ENCODE measurements around the gene CNTN1.

CNTN1 gene

GRCh38 chr12:40691913-40692764 lies at the start of gene CNTN1:
Gene CNTN1 (plus strand): TSS chr12:40692439.
- DNase-seq: no peak

DNA sequence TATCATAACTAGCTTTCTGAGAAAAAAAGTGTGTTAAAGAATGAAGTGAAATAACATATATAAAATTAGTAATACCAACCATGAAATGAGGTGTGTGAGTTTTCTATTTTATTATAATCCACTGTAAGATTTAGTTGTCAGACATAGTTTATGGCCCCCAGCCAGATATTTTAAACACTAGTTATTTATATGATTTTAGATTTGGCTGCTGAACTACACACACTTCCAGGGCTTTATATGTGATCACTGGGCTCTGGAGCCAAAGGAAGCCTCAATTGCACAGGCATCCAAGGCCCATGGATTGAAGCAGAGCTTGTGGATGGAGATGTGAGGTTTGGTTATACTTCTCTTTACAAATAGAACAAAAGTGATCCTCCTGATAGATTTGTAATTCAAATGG lies 48.7 kb upstream of the CNTN1 start:
- no peak for DNase-seq

GRCh38 chr12:40643976-40644375 lies 48.3 kb upstream of the CNTN1 start:
- no peak for DNase-seq

DNA sequence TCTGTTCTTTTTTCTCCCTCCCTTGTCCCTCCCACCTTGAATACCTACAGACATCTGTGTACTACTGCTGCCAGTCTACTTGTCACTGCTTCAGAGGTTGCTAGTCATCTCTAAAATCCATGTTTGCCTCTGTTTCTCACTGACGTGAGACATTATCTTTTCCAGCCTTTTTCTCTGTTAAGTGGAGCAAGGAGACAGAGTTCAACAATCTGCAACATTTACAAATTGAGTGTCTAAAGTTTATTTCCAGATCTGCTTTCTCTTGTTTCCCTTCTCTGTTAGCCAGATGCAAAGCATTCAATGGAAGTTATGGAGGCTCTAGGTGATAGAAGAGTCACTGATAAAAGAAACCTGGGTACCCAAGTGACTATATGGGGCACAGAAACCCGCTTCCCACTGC lies 47.5 kb upstream of the CNTN1 start:
- DNase-seq: no peak

- no peak for DNase-seq
Measured at GRCh38 chr12:40645361-40645760, 46.9 kb upstream of the CNTN1 start.

- DNase-seq: no peak
Measured at GRCh38 chr12:40646456-40646855, 45.8 kb upstream of the CNTN1 start.

DNA sequence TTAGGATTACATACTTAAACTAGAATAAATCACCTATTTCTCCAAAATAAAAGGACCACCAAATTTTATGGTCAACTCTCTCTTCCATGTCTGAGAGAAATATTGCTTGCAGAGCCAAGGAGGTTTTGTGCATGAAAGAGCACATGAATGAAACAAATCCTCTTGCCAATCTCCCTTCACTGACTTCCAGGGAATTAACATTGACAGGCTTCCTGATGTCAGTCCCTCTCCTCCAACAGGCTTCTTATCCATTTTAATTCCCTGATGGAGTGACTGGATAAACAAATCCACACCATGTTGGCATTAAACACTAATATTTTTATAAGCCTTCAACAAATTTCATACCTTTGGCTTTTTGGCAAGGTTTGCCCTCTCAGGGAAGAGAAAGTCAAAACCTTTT lies 45.3 kb upstream of the CNTN1 start:
- DNase-seq: no peak

DNA sequence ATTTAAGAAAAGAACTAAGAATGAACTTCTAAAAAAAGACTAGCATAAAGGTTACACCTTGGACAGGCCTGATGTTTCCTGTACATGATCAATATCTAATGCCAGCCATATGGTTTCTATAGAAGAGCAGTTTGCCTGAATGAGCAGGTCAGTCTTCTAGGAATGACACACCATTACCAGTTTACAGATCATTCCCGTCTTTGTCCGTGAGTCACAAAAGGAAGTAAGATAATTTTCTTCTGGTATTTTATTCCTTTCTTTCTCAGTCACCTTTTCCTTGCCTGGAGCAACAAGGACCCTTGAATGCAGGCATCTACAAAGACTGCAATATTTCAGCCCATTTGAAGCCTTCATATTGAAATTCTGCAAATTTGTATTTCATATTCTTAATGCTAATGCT lies 44.6 kb upstream of the CNTN1 start:
- DNase-seq: no peak

DNA sequence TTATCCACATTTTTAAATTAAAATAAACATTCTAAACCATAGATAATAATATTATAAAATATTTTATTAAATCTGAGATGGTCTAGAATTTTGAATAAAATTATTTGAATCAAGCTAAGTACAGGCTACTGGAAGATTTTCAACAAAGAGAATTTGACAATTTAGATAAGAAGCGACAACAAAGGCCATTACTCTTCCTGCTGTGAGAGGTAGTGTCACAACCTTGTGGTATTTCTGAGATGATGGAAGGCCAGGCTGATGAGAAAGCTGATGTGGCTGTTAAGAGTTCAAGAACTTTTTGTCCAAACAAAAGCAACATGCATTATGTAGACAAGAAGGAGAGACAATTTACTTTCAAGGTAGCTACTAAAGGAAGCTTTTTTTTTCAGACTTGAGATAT lies 43.7 kb upstream of the CNTN1 start:
- no peak for DNase-seq

- no peak for DNase-seq
Measured at GRCh38 chr12:40650038-40650704, 42.1 kb upstream of the CNTN1 start.

- DNase-seq: no peak
Measured at GRCh38 chr12:40655451-40655850, 36.8 kb upstream of the CNTN1 start.

DNA sequence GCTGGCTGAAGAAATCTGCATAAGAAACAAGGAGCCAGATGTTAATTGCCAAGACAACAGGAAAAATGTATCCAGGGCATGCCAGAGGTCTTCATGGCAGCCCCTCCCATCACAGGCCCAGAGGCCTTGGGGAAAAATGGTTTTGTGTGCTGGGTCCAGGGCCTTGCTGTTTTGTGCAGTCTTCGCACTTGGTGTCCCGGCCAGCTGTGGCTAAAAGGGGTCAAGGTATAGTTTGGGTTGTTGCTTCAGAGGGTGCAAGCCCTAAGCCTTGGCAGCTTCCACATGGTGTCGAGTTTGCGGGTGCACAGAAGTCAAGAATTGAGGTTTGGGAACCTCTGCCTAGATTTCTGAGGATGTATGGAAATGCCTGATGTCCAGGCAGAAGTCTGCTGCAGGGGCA lies 29.9 kb upstream of the CNTN1 start:
- DNase-seq: no peak

DNA sequence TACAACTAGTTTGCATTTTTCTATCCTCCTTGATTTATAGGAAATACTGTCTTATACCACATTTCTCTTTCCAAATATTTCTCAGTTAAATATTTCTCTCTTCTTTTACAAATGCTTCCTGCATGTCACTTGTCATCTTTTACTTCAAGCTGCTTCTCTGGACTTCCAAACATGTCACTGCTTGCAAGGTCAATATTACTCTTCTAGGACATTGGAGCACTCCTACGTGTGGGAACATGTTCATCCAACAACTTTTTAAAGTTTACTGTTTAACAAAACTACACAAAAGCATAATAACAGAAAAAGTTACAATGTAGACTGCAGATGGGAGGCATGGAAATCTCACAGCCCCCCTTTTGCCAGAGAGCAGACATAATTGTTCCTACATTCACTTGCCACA lies 28.5 kb upstream of the CNTN1 start:
- DNase-seq: no peak

DNA sequence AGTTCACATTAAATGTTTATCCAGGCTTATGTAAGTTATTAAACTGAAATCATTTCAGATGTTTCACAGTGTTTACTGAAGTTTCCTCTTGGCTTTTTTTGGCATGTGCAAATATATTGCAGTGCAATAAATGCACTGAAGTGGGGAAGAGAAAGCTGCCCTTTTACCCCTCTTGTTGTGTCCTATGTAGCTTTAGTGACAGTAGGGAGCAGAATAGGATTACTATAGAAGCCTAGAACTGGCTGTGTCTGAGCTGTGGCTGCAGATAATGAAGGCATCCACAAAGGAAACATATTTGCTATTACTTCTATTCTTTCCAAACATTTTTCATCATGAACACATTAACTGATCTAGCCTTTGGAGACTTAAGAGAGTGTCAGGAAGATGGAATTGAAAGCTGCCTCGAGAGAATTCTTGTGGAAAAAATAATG lies 24.1 kb upstream of the CNTN1 start:
- DNase-seq: no peak

DNA sequence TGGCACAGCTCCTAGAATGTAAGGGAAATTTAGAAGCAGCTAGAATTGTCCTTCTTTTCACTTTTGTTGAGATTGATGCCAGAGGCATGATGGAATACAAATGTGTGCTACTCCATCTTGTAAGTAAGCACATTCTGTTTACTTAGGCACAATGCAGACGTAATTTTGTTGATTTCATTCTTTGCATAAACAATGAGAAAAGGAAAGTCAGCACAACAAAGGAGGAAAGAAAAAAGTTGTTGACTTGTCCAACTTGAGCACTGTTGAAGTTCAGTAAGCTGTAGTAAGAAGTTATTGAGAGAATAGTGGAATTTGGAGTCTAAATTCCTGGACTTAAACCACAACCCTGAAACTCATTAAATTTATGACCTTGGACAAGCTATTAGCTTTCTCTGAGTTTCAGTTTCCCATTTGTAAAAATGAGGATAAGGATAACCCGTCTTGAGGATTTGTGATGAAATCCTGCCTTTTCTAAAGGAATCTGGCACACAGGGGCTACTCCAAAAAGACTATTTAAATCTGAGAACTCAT lies 19.4 kb upstream of the CNTN1 start:
- no peak for DNase-seq

DNA sequence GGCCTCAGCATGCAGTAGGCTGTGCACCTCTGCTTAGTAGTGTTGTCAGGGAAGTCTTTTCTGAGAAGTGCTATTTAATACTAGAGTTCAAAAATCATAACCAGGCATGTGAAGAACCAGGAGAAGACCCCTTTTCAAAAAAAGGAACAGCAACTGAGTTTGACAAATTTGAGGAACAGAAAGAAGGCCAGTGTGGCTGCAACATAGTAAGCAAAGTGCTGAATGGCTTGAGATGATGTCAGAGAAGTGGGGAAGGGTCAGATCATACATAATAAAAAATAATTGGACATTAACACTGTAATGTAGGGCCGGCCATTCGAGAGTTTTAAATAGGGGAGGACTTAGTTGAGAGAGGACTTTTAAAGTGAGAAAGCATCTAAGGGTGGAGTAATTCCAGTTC lies 11.1 kb upstream of the CNTN1 start:
- peak; percentile 81 for DNase-seq

GRCh38 chr12:40684986-40685385 lies 7.3 kb upstream of the CNTN1 start:
- no peak for DNase-seq

DNA sequence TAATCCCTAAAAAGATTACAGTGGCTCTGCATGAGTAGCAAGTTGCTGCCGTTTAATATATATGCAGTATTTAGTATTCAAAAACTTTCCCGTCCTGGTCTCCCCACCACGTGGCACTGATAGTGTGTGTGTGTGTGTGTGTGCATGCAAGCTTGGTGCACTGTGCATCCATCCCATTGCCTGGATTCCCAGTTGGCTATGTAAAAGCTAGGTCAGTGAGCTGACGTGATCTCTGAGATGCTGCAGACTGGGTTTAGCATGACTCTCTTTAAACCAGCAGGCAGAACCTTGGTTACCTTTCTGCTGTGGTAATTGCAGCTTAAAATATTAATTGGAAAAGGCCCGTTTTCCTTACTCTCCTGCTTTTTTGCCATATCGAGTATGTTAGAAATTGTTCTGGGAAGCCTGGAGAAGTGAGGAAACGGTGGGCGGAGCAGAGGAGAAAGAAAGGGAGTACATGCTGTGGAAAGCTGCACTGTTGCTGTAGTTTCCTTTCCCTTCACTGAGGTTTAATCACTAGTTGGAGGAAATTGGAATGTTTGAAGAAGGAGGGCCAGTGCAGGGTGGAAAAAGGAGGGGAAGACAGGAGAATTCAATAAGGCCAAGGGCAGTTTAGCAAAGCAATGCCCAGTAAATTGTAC lies 4.0 kb upstream of the CNTN1 start:
- DNase-seq: no peak

GRCh38 chr12:40689576-40689975 lies 2.7 kb upstream of the CNTN1 start:
- no peak for DNase-seq

DNA sequence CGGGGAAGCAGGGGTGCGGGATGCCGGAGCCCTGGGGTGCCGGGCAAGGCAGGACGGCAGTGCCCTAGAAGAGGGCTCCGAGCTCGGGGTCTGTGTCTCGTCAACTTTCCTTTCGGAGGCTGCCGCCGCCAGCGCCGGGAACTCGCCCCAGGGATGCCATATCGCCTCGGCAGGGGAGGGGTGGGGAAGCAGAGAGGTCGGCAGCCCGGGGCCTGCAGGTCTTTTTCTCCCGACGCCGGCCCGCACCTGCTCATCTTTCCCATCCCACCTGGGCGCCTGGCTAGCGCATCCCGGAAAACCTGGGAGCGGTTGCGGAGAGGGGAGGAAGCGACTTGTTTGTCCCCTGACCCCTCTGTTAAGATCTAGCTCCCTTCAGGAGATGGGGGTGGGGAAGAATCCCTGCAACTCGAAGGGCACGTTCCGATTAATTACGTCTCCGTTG lies 547 bp downstream of the CNTN1 start:
- no peak for DNase-seq

GRCh38 chr12:40693207-40693821 lies 1.1 kb downstream of the CNTN1 start:
- DNase-seq: no peak

- no peak for DNase-seq
Measured at GRCh38 chr12:40697566-40698259, 5.5 kb downstream of the CNTN1 start.

- DNase-seq: no peak
Measured at GRCh38 chr12:40701756-40702155, 9.5 kb downstream of the CNTN1 start.

Measured in MV-4-11 (cell line).